Cardiac fibroblast (primary cell): ENCODE data around the gene KIT.

Experiments used
- DNase-seq, 2 donors: peaks; one replicate each; pipeline versions ENCODE4 v3.0.0 to v3.0.0-alpha.2; 2010; ENCODE audit warnings: low read depth in 2 of 2
- H3K4me3 ChIP-seq, 2 donors: replicated peaks in 1 of 2; 1 replicate in 1 of 2; 2 replicates in 1 of 2; pipeline ENCODE4 v1.5.1; 2011; ENCODE audit warnings: low read depth in 2 of 2, low read length in 2 of 2, mild to moderate bottlenecking in 2 of 2, moderate library complexity in 1 of 2
- TF ChIP-seq, protein P1 (sequence below): IDR thresholded peaks from one replicate; pipeline ENCODE4 v1.5.1; 2011; ENCODE audit warnings: low read depth, mild to moderate bottlenecking, low read length, inconsistent platforms

KIT gene

DNA sequence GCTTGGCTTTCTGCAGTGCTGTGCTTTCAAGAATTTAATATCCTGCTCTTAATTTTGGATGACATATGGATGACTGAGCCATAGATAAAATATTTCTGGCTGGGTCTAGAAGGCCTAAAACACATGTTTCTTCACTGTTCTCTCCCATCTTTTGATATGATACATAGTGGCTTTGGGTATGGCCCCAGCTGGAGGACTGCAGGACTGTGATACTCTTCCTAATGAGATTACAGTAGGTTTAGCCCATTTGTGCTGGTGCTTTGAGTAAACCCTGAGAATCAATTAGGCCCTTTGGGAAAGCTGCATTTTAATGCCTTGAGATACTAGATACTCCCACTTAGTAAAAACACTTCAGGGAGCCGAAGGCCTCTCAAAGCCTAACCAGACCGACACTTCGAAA, 38.0 kb downstream of the KIT start:
- no peak for DNase-seq
- TF ChIP-seq, protein P1, sequence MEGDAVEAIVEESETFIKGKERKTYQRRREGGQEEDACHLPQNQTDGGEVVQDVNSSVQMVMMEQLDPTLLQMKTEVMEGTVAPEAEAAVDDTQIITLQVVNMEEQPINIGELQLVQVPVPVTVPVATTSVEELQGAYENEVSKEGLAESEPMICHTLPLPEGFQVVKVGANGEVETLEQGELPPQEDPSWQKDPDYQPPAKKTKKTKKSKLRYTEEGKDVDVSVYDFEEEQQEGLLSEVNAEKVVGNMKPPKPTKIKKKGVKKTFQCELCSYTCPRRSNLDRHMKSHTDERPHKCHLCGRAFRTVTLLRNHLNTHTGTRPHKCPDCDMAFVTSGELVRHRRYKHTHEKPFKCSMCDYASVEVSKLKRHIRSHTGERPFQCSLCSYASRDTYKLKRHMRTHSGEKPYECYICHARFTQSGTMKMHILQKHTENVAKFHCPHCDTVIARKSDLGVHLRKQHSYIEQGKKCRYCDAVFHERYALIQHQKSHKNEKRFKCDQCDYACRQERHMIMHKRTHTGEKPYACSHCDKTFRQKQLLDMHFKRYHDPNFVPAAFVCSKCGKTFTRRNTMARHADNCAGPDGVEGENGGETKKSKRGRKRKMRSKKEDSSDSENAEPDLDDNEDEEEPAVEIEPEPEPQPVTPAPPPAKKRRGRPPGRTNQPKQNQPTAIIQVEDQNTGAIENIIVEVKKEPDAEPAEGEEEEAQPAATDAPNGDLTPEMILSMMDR, result no peak
- no peak overlapping the region for H3K4me3 ChIP-seq

DNA sequence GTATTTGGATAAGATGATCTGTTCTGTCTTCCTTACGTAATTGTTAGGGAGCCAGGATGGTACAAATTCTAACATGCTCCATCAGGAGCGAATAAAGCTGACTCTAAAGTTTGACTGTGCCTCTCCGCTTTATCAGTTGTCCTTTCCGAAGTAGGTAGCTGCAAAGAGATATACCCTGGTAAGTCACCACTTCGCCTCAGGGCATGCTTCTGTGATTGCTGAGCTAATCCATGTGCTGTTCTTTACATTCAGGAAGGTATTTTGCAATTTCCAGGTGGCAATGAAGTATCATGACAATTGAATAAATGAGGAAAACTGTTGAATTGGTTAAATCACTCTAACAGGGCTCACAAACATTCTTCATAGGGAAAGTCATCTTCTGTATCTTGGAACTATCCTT, 38.9 kb downstream of the KIT start:
- DNase-seq, result no peak
- TF ChIP-seq, protein P1, result no peak
- no peak overlapping the region for H3K4me3 ChIP-seq

DNA sequence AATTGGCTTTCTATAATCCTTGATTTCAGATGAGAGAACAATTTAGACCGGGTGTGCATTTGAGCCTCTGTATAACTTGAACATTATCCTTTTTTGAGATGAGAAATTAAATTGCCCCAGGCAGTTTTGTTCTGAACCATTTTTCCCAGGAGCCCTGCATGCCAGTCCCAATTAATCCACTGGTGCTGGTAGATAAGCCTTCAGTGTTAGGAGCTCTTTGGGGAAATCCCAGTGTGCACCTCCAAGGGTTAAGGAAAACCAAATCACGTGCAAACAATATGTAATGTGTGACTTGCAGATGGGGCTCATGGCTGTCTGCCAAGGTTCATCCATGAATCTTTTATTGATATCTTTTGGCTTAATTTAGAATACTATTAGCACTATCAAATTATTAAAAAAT, 43.2 kb downstream of the KIT start:
- no peak for DNase-seq
- H3K4me3 ChIP-seq, result no peak overlapping the region
- TF ChIP-seq, protein P1, result no peak

DNA sequence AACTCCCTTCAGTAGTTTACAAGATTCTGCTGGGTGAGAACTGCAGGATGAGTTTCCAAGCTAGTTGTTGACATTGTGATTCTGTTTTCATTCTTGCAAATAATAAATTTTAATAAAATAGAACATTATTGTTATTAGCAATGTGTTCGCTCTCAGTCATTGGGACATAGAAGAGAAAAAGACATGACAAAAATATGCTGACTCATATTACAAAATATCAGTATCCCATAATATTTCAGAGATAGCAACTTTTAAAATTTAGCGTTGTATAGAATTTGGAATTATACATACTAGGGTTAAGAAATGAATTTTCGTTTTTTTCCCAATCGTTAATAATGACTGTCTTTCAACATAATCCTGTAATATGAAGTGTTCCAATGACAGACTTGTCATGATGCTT, 45.4 kb downstream of the KIT start:
- no peak for DNase-seq
- TF ChIP-seq, protein P1, result no peak
- no peak overlapping the region for H3K4me3 ChIP-seq

DNA sequence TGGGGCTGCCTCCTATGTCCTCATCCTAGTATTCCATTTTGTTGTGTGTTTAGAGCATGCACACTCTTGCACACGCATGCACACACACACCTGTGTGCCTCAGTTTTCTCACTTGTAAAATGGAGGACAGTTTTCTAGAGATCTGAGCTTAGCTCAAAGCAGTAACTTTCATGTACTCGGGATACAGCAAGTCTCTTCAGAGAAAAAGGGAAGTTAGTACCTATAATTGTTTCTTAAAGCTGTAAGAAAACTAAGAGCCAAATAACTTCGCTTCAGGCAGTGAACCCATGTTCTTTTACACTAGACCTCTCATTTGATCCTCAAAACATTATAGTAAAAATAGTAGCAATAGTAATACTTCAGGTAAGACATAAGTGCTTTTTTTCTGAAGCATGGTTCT, 49.6 kb downstream of the KIT start:
- no peak for DNase-seq
- TF ChIP-seq, protein P1, result no peak
- H3K4me3 ChIP-seq, result no peak overlapping the region

DNA sequence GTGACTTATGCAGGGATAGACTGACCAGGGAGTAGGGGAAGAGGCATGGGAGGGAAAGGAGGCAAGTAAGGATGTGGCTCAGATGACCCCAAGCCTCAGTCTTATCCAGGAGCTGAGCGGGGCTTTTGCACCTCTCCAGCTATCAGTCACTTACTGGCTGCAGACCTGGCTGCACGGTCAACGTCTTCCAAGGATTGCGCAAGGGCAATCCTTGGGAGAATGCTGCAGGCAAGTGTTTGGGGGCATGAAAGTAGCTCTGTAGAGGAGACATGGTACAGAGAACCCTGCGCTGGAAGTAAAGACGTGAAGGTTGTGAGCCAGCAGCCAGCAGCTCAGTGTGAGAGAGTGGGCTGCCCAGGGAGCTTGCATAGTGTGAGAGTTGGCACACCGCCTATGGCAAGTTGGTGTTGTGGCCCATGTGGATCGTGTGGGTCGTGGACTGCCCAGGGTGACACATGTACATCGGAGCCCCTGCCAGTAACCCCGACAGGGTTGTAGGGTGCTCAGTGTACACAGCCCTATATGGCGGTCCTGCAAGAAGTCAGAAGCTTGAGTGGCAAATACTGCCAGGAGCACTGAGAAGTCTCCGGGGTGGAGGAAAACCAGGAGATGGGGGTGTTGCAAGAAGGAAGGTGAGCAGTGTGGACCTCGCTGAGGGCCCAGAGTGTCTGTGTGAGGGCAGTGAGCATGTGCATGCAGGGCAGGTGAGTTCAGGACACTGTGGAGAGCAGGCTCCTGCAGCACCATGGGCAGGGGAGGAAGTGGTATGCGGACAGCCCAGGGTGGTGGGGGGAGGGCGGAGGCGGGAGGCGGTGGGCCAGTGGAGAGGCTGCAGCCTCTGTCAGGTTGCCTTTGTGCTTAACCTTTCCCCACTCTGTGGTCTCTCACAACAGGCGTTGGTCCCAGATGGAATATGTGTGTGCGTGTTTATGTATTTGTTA, 50.9 kb downstream of the KIT start:
- H3K4me3 ChIP-seq, result no peak overlapping the region
- DNase-seq, result no peak
- TF ChIP-seq, protein P1, result no peak
